Ectodermal cell (in vitro differentiated cells): ENCODE measurements around the gene TNIK.

ENCODE experiments used
- H3K27ac ChIP-seq: 2 replicates; pipeline ENCODE4 v1.7.0; 2013; ENCODE audit warnings: mild to moderate bottlenecking, low read depth, low read length; ENCODE audit not compliant: insufficient read depth, poor library complexity, severe bottlenecking
- H3K27me3 ChIP-seq: 2 replicates; pipeline ENCODE4 v1.7.0; 2013; ENCODE audit warnings: mild to moderate bottlenecking, low read length; ENCODE audit not compliant: insufficient read depth, control insufficient read depth, poor library complexity, severe bottlenecking
- H3K36me3 ChIP-seq: one replicate; pipeline ENCODE4 v1.7.0; 2013; ENCODE audit warnings: low read length; ENCODE audit not compliant: control insufficient read depth, insufficient read depth
- H3K4me1 ChIP-seq: one replicate; pipeline ENCODE4 v1.7.0; 2013; ENCODE audit warnings: low read length; ENCODE audit not compliant: control insufficient read depth, insufficient read depth
- H3K4me3 ChIP-seq: 2 replicates; pipeline ENCODE4 v1.7.0; 2013; ENCODE audit warnings: low read depth, low read length, control low read depth; ENCODE audit not compliant: insufficient read depth
- H3K9me3 ChIP-seq: 2 replicates; pipeline ENCODE4 v1.7.0; 2013; ENCODE audit warnings: mild to moderate bottlenecking, low read length, moderate library complexity; ENCODE audit not compliant: control insufficient read depth
- WGBS, 2 experiments: methylation state at CpG; one replicate each; pipeline ENCODE4 v1.1.7; 2013; ENCODE audit warnings: missing lambda C conversion rate in 2 of 2; 5-methylcytosine and 5-hydroxymethylcytosine counted together

The TNIK gene

GRCh38 chr3:171227359-171227758 is 232.8 kb downstream of the TNIK start:
- Histone ChIP-seq H3K4me3 (no peak overlapping the region), H3K36me3 (no peaks in the 10 kb centered on the region), H3K27me3 (no peaks in the 10 kb centered on the region), H3K27ac (no peak overlapping the region), H3K4me1 (no peaks in the 10 kb centered on the region), H3K9me3 (no peaks in the 10 kb centered on the region)

GRCh38 chr3:171226794-171227193 is 233.4 kb downstream of the TNIK start:
- no peak overlapping the region for H3K4me3 ChIP-seq
- no peaks in the 10 kb centered on the region for H3K36me3 ChIP-seq
- H3K4me1 ChIP-seq = no peaks in the 10 kb centered on the region
- WGBS, 2 experiments = 82 to 100% methylated on average over 1 of the region's 2 CpGs
- H3K27ac ChIP-seq = no peak overlapping the region
- H3K9me3 ChIP-seq = no peaks in the 10 kb centered on the region
- no peaks in the 10 kb centered on the region for H3K27me3 ChIP-seq

- no peaks in the 10 kb centered on the region for H3K36me3 ChIP-seq
- H3K9me3 ChIP-seq = no peaks in the 10 kb centered on the region
- H3K4me1 ChIP-seq = no peaks in the 10 kb centered on the region
- H3K27ac ChIP-seq = no peak overlapping the region
- 84 to 100% methylated on average over 1 of the region's 1 CpG for WGBS, 2 experiments
- H3K27me3 ChIP-seq = no peaks in the 10 kb centered on the region
- H3K4me3 ChIP-seq = no peak overlapping the region
Measured at GRCh38 chr3:171225708-171226107, 234.5 kb downstream of the TNIK start.

- H3K36me3 ChIP-seq = no peaks in the 10 kb centered on the region
- H3K27me3 ChIP-seq = no peaks in the 10 kb centered on the region
- H3K27ac ChIP-seq = no peak overlapping the region
- H3K4me1 ChIP-seq = no peaks in the 10 kb centered on the region
- 94 to 95% methylated on average over 1 of the region's 2 CpGs for WGBS, 2 experiments
- H3K4me3 ChIP-seq = no peak overlapping the region
- H3K9me3 ChIP-seq = no peaks in the 10 kb centered on the region
Measured at GRCh38 chr3:171225165-171225564, 235.0 kb downstream of the TNIK start.

GRCh38 chr3:171223396-171223795 is 236.8 kb downstream of the TNIK start:
- no peak overlapping the region for H3K4me3 ChIP-seq
- no peaks in the 10 kb centered on the region for H3K27me3 ChIP-seq
- no peaks in the 10 kb centered on the region for H3K4me1 ChIP-seq
- no CpG with 5 or more reads among the region's 1 CpG for WGBS, 2 experiments
- H3K27ac ChIP-seq = no peak overlapping the region
- no peaks in the 10 kb centered on the region for H3K9me3 ChIP-seq
- no peaks in the 10 kb centered on the region for H3K36me3 ChIP-seq

GRCh38 chr3:171222995-171223394 is 237.2 kb downstream of the TNIK start:
- Histone ChIP-seq H3K36me3 (no peaks in the 10 kb centered on the region), H3K27ac (no peak overlapping the region), H3K27me3 (no peaks in the 10 kb centered on the region), H3K9me3 (no peaks in the 10 kb centered on the region), H3K4me1 (no peaks in the 10 kb centered on the region), H3K4me3 (no peak overlapping the region)
- WGBS, 2 experiments = 85 to 93% methylated on average over 3 to 4 of the region's 5 CpGs

GRCh38 chr3:171221597-171221996 is 238.6 kb downstream of the TNIK start:
- H3K4me3 ChIP-seq = no peak overlapping the region
- H3K9me3 ChIP-seq = no peaks in the 10 kb centered on the region
- no peaks in the 10 kb centered on the region for H3K27me3 ChIP-seq
- no peak overlapping the region for H3K27ac ChIP-seq
- H3K36me3 ChIP-seq = no peaks in the 10 kb centered on the region
- 84 to 86% methylated on average over 2 of the region's 2 CpGs for WGBS, 2 experiments
- no peaks in the 10 kb centered on the region for H3K4me1 ChIP-seq

- Histone ChIP-seq H3K4me3 (no peak overlapping the region), H3K27me3 (no peaks in the 10 kb centered on the region), H3K36me3 (no peaks in the 10 kb centered on the region), H3K9me3 (no peaks in the 10 kb centered on the region), H3K27ac (no peak overlapping the region), H3K4me1 (no peaks in the 10 kb centered on the region)
- WGBS, 2 experiments = 86 to 93% methylated on average over 2 of the region's 2 CpGs
Measured at GRCh38 chr3:171221104-171221503, 239.1 kb downstream of the TNIK start.

GRCh38 chr3:171219258-171219657 is 240.9 kb downstream of the TNIK start:
- H3K9me3 ChIP-seq = no peaks in the 10 kb centered on the region
- H3K4me3 ChIP-seq = no peak overlapping the region
- no peaks in the 10 kb centered on the region for H3K27me3 ChIP-seq
- no peak overlapping the region for H3K27ac ChIP-seq
- no peaks in the 10 kb centered on the region for H3K4me1 ChIP-seq
- H3K36me3 ChIP-seq = no peaks in the 10 kb centered on the region

GRCh38 chr3:171218069-171218468 is 242.1 kb downstream of the TNIK start:
- no peaks in the 10 kb centered on the region for H3K4me1 ChIP-seq
- H3K36me3 ChIP-seq = no peaks in the 10 kb centered on the region
- H3K27ac ChIP-seq = no peak overlapping the region
- WGBS, 2 experiments = 90 to 95% methylated on average over 3 of the region's 3 CpGs
- no peaks in the 10 kb centered on the region for H3K9me3 ChIP-seq
- no peak overlapping the region for H3K4me3 ChIP-seq
- H3K27me3 ChIP-seq = no peaks in the 10 kb centered on the region

GRCh38 chr3:171213907-171214306 is 246.3 kb downstream of the TNIK start:
- Histone ChIP-seq H3K36me3 (no peaks in the 10 kb centered on the region), H3K4me3 (no peak overlapping the region), H3K9me3 (no peaks in the 10 kb centered on the region), H3K27ac (no peak overlapping the region), H3K27me3 (no peaks in the 10 kb centered on the region), H3K4me1 (no peaks in the 10 kb centered on the region)
- WGBS, 2 experiments = 100% methylated on average over 2 of the region's 2 CpGs
